Kidney (tissue), 22 donors: ENCODE measurements around the gene ST3GAL6. TPM values are rescaled to one million over a fixed set of nuclear protein-coding genes. Genes with fewer than 3 reads are reported as not detected.

Source experiments
- DNase-seq, 5 donors: peaks; one replicate each; pipeline ENCODE4 v3.0.0-alpha.2; 2013 to 2020
- FAIRE-seq: peaks from 2 replicates; lab custom pipeline; 2012; peaks lifted over from hg19 to GRCh38; lab: Jason Lieb, UNC
- H3K27ac ChIP-seq, 2 donors: one replicate each; pipeline ENCODE4 v1.7.0; 2013; ENCODE audit warnings: low read depth in 2 of 2, low read length in 2 of 2, inconsistent platforms in 1 of 2
- H3K27me3 ChIP-seq: one replicate; pipeline ENCODE4 v1.7.1; 2013; ENCODE audit warnings: low read length, inconsistent platforms; ENCODE audit not compliant: control insufficient read depth, insufficient read depth
- H3K36me3 ChIP-seq, 3 donors: one replicate each; pipeline versions ENCODE4 v1.7.0 to v1.7.1; 2013; ENCODE audit warnings: low read length in 3 of 3, control low read depth in 1 of 3, inconsistent platforms in 1 of 3; ENCODE audit not compliant: insufficient read depth in 3 of 3, control insufficient read depth in 2 of 3
- H3K4me1 ChIP-seq, 3 donors: one replicate each; pipeline versions ENCODE4 v1.7.0 to v1.7.1; 2013; ENCODE audit warnings: low read length in 3 of 3, inconsistent platforms in 1 of 3, low read depth in 1 of 3; ENCODE audit not compliant: control insufficient read depth in 2 of 3, insufficient read depth in 2 of 3
- H3K4me3 ChIP-seq, 3 donors: one replicate each; pipeline versions ENCODE4 v1.7.0 to v1.8.1; 2013; ENCODE audit warnings: low read length in 3 of 3, control low read depth in 1 of 3, inconsistent platforms in 1 of 3
- H3K9ac ChIP-seq, 3 donors: one replicate each; pipeline versions ENCODE4 v1.7.0 to v1.7.1; 2013; ENCODE audit warnings: low read length in 3 of 3, control low read depth in 1 of 3, inconsistent platforms in 1 of 3
- H3K9me3 ChIP-seq, 3 donors: one replicate each; pipeline versions ENCODE4 v1.7.0 to v1.7.1; 2013; ENCODE audit warnings: low read length in 3 of 3, control low read depth in 1 of 3, inconsistent platforms in 1 of 3; ENCODE audit not compliant: control insufficient read depth in 2 of 3, insufficient read depth in 1 of 3
- intact Hi-C: fragments of 100-400 bp; cut with DNase I; formaldehyde crosslinking; loops from one replicate; pipeline ENCODE4 v1.11.1; 2022
- long read RNA-seq, 10 donors: library from polyadenylated mRNA in 1 of 10; unstranded in 1 of 10; transcript quantifications; one replicate each; pipeline ENCODE4 v2.0.0 and lab custom pipeline, GENCODE V29; 2021 to 2026
- polyA plus RNA-seq: library from polyadenylated mRNA; stranded (reverse); fragments of 350-450 nt; fragmentation: Illumina TruSeq; extraction: RNeasy Lipid Tissue Mini Kit (QIAGEN cat#74804); gene quantifications from one replicate; pipeline ENCODE4 v1.2.3, GENCODE V29; 2014; ENCODE audit warnings: low read depth, low replicate concordance; ENCODE audit not compliant: insufficient read depth
- total RNA-seq: library from RNA; stranded (reverse); fragmentation: NEBNext Ultra II Directional; extraction: Animal tissue kit (Norgen Biotek cat#: 25700); gene quantifications from one replicate; pipeline ENCODE4 v1.2.1, GENCODE V29; 2021
- TF ChIP-seq, protein P1 (sequence below): IDR thresholded peaks from 3 replicates; pipeline ENCODE4 v1.5.1; 2012; ENCODE audit warnings: mild to moderate bottlenecking, moderate library complexity, borderline replicate concordance; ENCODE audit not compliant: insufficient read depth; ENCODE audit errors: extremely low read depth
- donor health status: control.
- donor health status: control.
- donor health status: control.
- donor health status: control.
- donor health status: control.
- donor health status: DM: yes; HTN: yes; CAD: no.
- donor health status: Normal renal cell carcinoma (clear cell type).

The ST3GAL6 gene, protein sequence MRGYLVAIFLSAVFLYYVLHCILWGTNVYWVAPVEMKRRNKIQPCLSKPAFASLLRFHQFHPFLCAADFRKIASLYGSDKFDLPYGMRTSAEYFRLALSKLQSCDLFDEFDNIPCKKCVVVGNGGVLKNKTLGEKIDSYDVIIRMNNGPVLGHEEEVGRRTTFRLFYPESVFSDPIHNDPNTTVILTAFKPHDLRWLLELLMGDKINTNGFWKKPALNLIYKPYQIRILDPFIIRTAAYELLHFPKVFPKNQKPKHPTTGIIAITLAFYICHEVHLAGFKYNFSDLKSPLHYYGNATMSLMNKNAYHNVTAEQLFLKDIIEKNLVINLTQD
- total RNA-seq: 10.7 TPM
- 20.8 TPM for polyA plus RNA-seq
- long read RNA-seq, donor 1, partial matches to known transcripts: 22 of 29 reads
- long read RNA-seq, donor 1, other reads (novel, unspliced or antisense): 0 of 29 reads
- long read RNA-seq, donor 2, transcript ST3GAL6-214 (10 exons, 1,886 nt): major isoform, 7 of 17 reads
- long read RNA-seq, donor 2, partial matches to known transcripts: 7 of 17 reads
- long read RNA-seq, donor 2, other reads (novel, unspliced or antisense): 0 of 17 reads
- long read RNA-seq, donor 3, transcript ST3GAL6-214 (10 exons, 1,886 nt): major isoform, 10 of 14 reads
- long read RNA-seq, donor 3, partial matches to known transcripts: 0 of 14 reads
- long read RNA-seq, donor 3, other reads (novel, unspliced or antisense): 0 of 14 reads
- long read RNA-seq, donor 4, transcript ST3GAL6-214 (10 exons, 1,886 nt): major isoform, 5 of 23 reads
- long read RNA-seq, donor 4, partial matches to known transcripts: 10 of 23 reads
- long read RNA-seq, donor 4, other reads (novel, unspliced or antisense): 6 of 23 reads
- long read RNA-seq, donor 5, partial matches to known transcripts: 0 of 1 reads
- long read RNA-seq, donor 5, other reads (novel, unspliced or antisense): 0 of 1 reads
- long read RNA-seq, donor 6, transcript ST3GAL6-214 (10 exons, 1,886 nt): major isoform, 5 of 28 reads
- long read RNA-seq, donor 6, partial matches to known transcripts: 16 of 28 reads
- long read RNA-seq, donor 6, other reads (novel, unspliced or antisense): 5 of 28 reads
- long read RNA-seq, donor 7, partial matches to known transcripts: 0 of 15 reads
- long read RNA-seq, donor 7, other reads (novel, unspliced or antisense): 12 of 15 reads
- long read RNA-seq, donor 8, transcript ST3GAL6-214 (10 exons, 1,886 nt): major isoform, 6 of 10 reads
- long read RNA-seq, donor 8, partial matches to known transcripts: 0 of 10 reads
- long read RNA-seq, donor 8, other reads (novel, unspliced or antisense): 0 of 10 reads
- long read RNA-seq, donor 9, partial matches to known transcripts: 0 of 5 reads
- long read RNA-seq, donor 9, other reads (novel, unspliced or antisense): 0 of 5 reads
- long read RNA-seq, donor 10, partial matches to known transcripts: 5 of 6 reads
- long read RNA-seq, donor 10, other reads (novel, unspliced or antisense): 0 of 6 reads

GRCh38 chr3:98763076-98763475, at the start of gene ST3GAL6:
ST3GAL6 (plus strand) TSS chr3:98763340; CDS start chr3:98768441, 5,101 bp downstream.
- TF ChIP-seq, protein P1, sequence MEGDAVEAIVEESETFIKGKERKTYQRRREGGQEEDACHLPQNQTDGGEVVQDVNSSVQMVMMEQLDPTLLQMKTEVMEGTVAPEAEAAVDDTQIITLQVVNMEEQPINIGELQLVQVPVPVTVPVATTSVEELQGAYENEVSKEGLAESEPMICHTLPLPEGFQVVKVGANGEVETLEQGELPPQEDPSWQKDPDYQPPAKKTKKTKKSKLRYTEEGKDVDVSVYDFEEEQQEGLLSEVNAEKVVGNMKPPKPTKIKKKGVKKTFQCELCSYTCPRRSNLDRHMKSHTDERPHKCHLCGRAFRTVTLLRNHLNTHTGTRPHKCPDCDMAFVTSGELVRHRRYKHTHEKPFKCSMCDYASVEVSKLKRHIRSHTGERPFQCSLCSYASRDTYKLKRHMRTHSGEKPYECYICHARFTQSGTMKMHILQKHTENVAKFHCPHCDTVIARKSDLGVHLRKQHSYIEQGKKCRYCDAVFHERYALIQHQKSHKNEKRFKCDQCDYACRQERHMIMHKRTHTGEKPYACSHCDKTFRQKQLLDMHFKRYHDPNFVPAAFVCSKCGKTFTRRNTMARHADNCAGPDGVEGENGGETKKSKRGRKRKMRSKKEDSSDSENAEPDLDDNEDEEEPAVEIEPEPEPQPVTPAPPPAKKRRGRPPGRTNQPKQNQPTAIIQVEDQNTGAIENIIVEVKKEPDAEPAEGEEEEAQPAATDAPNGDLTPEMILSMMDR: no peak
- H3K36me3 ChIP-seq: no peaks in the 10 kb centered on the region
- peak within 1 kb of the TSS in 1 of 3 donors; percentile 35 for H3K4me3 ChIP-seq
- peak within 1 kb of the TSS in 1 of 2 donors; percentile 42 for H3K27ac ChIP-seq
- peak within 1 kb of the TSS in 1 of 3 donors; percentile 3 for H3K9ac ChIP-seq
- no peaks in the 10 kb centered on the region for H3K9me3 ChIP-seq
- intact Hi-C loops: no loop called here
- peaks cover 0 to 12% (median 7%) of the 10 kb centered on the region in 3 donors for H3K4me1 ChIP-seq
- FAIRE-seq: no peak
- peak in 1 of 5 donors; percentile 29 for DNase-seq
- H3K27me3 ChIP-seq: no peaks in the 10 kb centered on the region

GRCh38 chr3:98713984-98714383, 49.2 kb upstream of the ST3GAL6 start:
- FAIRE-seq (no peak), DNase-seq (no peak)
- intact Hi-C loops: no loop called here
- H3K27me3 ChIP-seq: no peaks in the 10 kb centered on the region
- no peak overlapping the region for H3K27ac ChIP-seq
- no peak overlapping the region for H3K9ac ChIP-seq
- TF ChIP-seq, protein P1: no peak
- H3K4me3 ChIP-seq: no peak overlapping the region
- no peaks in the 10 kb centered on the region for H3K36me3 ChIP-seq
- H3K9me3 ChIP-seq: no peaks in the 10 kb centered on the region
- no peaks in the 10 kb centered on the region for H3K4me1 ChIP-seq

DNA sequence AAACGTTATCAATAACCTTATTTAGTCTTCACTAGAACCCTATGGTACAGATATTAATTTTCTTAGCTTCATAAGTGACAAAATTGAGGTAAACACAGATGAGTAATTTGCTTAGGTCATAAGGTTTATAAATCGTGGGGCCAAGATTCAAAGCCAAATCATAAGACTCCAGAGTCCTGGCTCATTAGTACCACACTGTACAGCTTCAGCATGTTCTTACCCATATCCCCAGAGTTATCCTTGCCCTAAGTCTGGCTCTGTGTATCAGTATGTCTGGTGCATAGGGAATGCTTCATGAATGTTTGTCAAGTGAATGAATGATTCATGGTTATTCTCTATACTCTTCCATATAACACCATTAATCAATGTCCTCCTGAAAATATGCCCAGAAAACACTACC, 45.6 kb upstream of the ST3GAL6 start:
- H3K4me1 ChIP-seq: no peaks in the 10 kb centered on the region
- TF ChIP-seq, protein P1: no peak

More for the DNA sequence above, 45.6 kb upstream of the ST3GAL6 start:
- H3K27ac ChIP-seq: no peak overlapping the region
- H3K9me3 ChIP-seq: no peaks in the 10 kb centered on the region
- H3K27me3 ChIP-seq: no peaks in the 10 kb centered on the region
- FAIRE-seq: no peak
- no peaks in the 10 kb centered on the region for H3K36me3 ChIP-seq
- no peak for DNase-seq
- no peak overlapping the region for H3K4me3 ChIP-seq
- H3K9ac ChIP-seq: no peak overlapping the region
- intact Hi-C loops: no loop called here
